OCI-LY3 (cell line): ENCODE data around the gene TRA2A.

Experiments used
- CTCF ChIP-seq: fragments of 200-600, 300-600 bp; sonication (generic); IDR thresholded peaks from 2 replicates; pipeline ENCODE4 v1.5.1; 2014; ENCODE audit warnings: antibody characterized with exemption, low read length, low read depth
- EZH2phosphoT487 ChIP-seq: fragments of 200-600 bp; shearing (Covaris generic); IDR thresholded peaks from 2 replicates; pipeline ENCODE4 v1.6.1; 2018; ENCODE audit warnings: antibody characterized with exemption, mixed run types, low read depth

GRCh38 chr7:23494009-23494408, 37.8 kb downstream of the TRA2A start:
- TF ChIP-seq CTCF (no peak), EZH2phosphoT487 (no peak)
